Cortex of kidney (tissue), 1 donor: ENCODE measurements around the gene ELMO1.

ENCODE experiments used
- DNase-seq: peaks from one replicate; lab custom pipeline; 2025; lab: John Stamatoyannopoulos, UW

Gene ELMO1

DNA sequence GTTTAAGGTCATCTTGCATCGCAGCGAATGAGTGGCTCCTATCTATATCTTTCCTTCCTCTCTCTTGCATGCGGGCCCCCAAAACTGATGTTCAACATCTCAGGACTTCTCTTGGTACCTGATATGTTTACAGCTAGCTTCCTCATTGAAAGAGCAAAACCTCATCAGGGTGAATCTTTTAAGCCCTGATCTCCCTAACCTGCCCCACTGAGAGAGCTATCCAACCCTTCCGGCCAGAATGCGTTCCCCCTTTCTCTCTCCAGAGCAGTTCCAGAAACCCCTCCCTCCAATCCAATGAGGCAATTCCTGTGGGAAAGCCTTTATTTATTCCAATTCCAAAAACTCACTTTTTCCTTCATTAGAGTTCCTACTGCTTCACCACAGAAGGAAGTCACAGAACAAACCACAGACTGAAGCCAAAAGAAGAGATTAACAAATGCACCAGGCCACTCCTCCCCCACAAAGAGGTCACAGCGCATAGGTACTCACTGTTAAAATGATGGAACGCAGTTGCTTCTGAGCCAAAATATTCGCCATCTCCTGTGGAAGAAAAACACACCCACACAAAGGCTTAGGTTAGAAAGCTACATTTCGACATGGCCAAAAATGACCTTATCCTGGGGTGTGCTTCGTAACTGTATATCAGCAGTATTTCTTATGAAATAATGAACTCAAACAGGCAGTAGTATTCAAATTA, 232.4 kb downstream of the ELMO1 start:
- DNase-seq, result no peak

- no peak for DNase-seq
Observed at GRCh38 chr7:37215290-37215923, 233.3 kb downstream of the ELMO1 start.

DNA sequence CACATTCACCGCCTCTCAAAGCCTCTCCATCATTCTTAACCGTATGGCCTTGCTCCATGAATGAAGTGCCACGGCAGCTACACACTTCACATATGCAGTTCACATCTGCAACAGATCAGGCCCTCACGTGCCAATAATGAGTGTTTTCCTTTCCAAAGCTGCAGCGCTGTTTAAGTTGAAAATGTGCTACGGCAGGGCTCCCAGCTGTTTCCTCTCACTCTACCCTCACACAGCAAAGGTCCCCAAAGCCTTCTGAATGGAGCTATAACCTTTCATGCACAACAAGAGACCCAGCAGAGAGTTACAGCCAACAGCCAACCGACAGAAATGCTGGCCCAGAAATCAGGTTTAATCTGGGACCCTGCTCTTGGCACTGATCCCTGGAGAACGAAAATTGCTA, 236.1 kb downstream of the ELMO1 start:
- DNase-seq, result no peak

GRCh38 chr7:37212051-37212450, 236.6 kb downstream of the ELMO1 start:
- DNase-seq, result no peak

DNA sequence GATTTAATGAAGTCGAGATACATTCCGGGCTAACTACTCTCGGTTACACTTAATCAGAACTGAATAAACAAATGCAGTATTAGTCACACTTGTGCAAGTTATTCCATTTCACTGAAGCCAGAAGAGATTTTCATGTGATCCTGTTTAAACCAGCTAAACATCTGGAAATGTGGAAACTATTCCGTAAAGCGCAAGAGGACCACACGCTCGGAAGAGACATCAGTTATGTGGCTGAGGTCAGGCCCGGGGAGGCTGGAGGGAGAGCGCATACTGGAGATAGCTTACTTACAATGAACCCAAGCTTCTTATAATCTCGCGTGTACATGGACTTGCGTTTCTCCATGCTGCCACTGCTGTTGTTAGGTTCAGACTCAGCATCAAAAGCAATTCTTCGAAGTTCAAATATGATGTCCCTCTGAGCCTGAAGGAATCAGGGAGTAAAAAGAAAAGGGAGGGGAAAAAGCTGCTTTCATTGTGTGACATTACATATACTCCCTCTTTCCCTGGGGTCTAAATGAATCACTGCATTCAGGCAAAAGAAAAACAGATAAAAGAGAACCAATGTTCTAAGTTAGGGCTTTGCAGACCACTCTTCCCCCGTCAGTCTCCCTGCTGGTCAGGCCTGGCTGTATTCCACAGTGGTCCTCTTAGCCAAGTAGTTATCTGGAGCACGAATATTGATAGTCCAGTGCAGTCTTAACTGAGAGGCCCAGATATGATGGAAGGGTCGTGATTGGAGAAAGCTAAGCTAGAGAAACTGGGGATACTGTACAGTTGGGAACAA, 237.4 kb downstream of the ELMO1 start:
- no peak for DNase-seq

- DNase-seq, result no peak
Observed at GRCh38 chr7:37209195-37209594, 239.5 kb downstream of the ELMO1 start.

DNA sequence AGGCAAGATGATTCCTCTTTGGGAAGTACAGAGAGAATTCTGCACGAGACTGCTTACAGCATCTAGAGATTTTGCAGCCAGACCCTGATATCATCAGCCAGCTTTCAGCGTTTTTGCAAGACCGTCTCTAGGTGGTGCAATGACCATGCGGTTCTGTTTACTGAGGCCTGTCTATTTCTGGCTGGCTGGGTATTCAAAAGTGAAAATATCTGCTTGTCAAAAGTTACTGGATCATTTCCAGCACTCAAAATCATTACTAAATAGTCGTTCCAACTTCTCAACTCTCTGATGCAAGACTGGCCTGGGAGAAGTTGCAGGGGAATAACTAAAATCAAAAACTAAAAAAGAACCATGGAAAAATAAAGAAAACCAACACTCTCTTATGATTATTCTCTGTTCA, 240.1 kb downstream of the ELMO1 start:
- DNase-seq, result no peak

DNA sequence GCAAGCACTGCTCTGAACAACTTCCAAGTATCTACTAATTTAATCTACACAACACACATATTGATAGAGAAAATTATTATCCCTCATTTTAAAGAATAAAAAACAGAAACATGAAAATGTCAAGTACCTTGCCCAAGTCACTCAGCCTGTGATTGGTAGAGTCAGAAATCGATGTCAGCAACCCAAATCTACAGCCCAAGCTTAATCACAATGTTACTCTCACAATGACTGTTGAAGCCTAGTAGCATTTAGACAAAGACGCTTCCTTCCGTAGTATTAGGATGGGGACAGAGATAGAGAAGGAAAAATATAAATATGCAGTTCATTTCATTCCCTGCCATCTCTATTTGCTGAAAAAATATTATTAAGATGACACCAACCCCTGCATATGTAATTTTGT, 242.5 kb downstream of the ELMO1 start:
- no peak for DNase-seq

DNA sequence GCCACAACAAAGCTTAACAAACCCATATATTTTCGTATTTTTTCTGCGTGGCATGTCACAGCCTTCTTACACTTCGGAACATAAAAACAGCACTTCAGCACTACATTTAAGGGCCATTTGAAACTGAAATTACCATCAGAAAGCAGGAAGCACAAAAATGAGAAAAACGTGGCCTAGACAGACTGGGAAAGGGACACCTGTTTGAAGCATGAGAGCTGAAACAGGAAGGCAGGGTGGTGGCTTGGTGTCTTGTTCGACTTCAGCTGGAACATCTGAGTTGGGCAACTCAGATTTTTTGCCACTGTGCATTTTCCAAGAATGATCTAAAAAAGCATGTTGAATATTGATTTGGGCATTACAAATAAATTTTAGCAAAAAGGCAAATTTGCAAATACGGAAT, 243.2 kb downstream of the ELMO1 start:
- no peak for DNase-seq

- no peak for DNase-seq
Observed at GRCh38 chr7:37201876-37202198, 246.8 kb downstream of the ELMO1 start.

DNA sequence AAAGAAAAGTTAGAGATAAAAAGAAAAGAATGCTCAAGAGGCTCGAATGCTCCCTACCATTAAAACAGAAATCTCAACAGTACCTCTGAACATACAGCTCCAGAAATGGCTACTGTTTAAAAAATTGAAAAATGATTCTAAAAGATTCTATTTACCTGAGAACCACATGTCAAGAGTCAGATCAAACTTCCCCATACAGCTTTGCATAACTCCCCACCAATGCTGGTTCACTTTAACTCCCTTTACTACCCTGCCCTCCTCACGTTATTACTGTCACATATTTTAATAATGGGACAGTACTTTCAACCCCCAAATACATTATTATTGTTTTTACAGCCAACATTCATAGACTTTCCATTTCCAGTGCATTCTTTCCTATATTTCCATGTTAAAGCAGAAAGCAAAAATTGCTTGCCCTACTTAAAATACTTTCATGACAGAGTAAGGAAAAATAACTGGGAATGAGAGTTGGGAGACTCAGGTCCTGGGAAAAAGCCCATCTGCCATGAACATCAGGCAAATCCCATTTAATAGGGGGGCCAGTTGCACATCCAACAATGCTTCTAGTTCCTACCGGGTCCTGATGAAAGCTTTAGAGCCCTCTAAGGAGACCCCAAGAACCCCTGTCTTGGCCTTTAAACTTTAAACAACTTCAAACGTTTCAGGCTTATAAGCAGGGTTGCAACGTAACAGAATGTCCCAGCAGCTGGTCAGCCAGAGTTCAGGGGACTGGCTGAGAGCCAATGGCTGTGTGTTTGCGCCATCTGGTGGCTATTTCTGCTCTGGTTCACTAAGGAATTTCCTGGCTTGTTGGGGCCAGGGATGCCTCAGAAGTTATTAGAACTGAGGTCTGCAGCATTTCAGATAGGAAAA, 247.4 kb downstream of the ELMO1 start:
- DNase-seq, result no peak

DNA sequence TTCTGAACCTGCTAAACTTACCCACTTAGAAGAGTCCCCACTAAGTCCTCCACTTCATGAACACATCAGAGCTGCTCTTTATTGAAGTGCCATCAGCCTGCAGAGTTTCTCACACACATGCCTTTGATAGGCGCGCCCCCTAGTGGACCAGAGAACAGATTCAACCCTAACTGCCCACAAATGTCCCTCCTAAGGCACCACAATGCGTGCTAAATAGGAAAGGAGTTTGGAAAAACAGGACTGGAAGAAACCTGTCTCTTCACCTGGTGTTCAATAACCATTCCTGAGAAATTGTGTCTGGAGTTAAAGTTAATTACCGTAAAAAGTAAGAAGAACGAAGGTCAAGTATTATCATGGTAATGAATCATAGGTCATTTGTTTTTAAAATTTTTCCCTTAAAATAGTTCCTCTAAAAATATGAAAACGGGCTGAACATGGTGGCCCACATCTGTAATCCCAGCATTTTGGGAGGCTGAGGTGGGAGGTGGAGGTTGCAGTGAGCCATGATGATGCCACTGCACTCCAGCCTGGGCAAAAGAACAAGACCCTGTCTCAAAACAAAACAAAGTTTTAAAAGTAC, 249.7 kb downstream of the ELMO1 start:
- DNase-seq, result no peak

GRCh38 chr7:37198041-37198905, 250.4 kb downstream of the ELMO1 start:
- DNase-seq, result no peak

- no peak for DNase-seq
Observed at GRCh38 chr7:37197108-37197507, 251.6 kb downstream of the ELMO1 start.

DNA sequence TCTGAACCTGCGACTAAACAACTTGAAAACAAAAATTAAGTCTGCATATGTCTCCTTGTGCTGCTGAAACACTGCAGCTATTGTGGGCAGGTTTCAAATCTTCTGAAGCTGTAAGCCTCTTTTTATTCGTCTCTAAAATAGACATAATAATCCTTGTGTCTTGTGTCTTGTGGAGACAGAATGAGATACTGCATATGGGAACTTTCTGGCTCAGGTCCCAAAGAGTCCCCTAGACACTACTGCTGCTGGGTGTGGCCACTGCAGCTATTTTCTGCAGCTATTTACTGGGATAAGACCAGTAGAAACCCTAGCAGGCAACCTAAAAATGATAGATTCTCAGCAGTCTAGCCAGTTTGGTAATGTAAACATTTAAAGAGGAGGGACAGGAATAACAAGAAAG, 252.0 kb downstream of the ELMO1 start:
- no peak for DNase-seq

DNA sequence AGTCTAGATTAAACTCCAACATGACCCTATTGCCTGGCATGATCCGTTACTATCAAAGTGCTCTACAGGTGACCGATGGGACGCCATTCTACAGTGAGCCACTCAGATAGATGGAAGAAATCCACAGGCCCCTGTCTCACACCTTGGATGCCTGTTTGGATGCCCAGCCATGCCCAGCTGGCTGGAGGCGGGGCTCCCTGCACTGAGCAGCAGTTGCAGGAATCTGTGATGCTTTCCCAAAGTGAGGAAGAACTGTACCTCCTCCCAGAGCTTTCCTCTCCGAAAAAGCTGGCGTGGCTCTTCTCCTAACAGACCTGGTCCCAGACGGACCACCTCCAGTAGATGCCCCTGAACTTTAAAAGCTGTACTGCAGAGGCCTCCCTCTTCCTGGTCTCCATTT, 253.3 kb downstream of the ELMO1 start:
- DNase-seq, result no peak

- DNase-seq, result no peak
Observed at GRCh38 chr7:37194943-37195342, 253.7 kb downstream of the ELMO1 start.

- no peak for DNase-seq
Observed at GRCh38 chr7:37193775-37194135, 254.9 kb downstream of the ELMO1 start.

DNA sequence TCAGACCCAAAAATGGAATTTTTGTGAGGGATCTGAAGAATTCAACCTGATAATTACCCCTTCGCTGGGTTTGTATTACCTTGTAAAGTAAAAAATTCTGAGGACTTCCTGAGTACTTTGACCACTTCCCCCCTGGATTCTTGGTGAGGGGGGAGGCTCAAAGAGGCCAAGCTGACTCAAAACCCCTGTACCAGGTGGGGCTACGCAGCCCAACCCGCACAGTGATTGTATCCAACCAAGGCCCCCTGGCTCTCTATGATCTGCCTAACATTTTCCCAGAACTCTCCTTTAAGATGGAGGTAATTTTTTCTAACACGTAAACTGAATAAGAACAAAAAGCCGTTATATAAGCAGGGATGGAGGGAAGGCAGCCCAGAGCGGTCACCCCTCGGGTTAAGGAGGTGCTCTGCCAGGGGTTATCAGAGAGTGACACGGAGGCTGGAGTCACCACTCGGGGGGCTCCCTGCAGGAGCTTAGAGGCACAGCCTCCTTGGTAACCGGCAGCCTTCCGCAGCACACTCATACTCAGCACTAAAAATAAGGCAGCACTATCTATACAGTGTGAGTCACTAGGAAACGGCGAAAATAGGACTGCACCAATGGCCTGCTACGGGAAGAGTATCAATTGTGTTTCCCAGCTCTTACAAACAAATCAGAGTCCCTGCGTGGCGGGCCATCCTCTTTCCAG, 255.4 kb downstream of the ELMO1 start:
- no peak for DNase-seq

GRCh38 chr7:37191797-37192196, 256.9 kb downstream of the ELMO1 start:
- no peak for DNase-seq

GRCh38 chr7:37187179-37187578, 261.5 kb downstream of the ELMO1 start:
- DNase-seq, result no peak
